ENCODE measurements around the gene CFAP69.

GRCh38 chr7:90311175-90311574 lies 66.2 kb downstream of the CFAP69 start:
- TF ChIP-seq POLR2A (IDR thresholded peaks at IDR 0.05): no peak
- TF ChIP-seq, protein P1, sequence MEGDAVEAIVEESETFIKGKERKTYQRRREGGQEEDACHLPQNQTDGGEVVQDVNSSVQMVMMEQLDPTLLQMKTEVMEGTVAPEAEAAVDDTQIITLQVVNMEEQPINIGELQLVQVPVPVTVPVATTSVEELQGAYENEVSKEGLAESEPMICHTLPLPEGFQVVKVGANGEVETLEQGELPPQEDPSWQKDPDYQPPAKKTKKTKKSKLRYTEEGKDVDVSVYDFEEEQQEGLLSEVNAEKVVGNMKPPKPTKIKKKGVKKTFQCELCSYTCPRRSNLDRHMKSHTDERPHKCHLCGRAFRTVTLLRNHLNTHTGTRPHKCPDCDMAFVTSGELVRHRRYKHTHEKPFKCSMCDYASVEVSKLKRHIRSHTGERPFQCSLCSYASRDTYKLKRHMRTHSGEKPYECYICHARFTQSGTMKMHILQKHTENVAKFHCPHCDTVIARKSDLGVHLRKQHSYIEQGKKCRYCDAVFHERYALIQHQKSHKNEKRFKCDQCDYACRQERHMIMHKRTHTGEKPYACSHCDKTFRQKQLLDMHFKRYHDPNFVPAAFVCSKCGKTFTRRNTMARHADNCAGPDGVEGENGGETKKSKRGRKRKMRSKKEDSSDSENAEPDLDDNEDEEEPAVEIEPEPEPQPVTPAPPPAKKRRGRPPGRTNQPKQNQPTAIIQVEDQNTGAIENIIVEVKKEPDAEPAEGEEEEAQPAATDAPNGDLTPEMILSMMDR (IDR thresholded peaks at IDR 0.05): no peak
